Sigmoid colon (tissue), 7 donors: ENCODE data around the gene EML6. TPM values are rescaled to one million over a fixed set of nuclear protein-coding genes. Genes with fewer than 3 reads are reported as not detected.
A peak's percentile ranks its signal among the peaks of the same experiment; 100 is the strongest.

Source experiments
- DNase-seq: peaks from one replicate; pipeline ENCODE4 v3.0.0-alpha.2; 2019
- H3K27ac ChIP-seq, 4 donors: fragments of 200-600 bp; sonication (generic); one replicate each; pipeline ENCODE4 v1.5.1; 2016 to 2019; ENCODE audit warnings: mild to moderate bottlenecking in 1 of 4
- H3K27me3 ChIP-seq, 3 donors: fragments of 200-600 bp; sonication (generic); one replicate each; pipeline ENCODE4 v1.5.1; 2019; ENCODE audit warnings: mild to moderate bottlenecking in 1 of 3
- H3K36me3 ChIP-seq, 4 donors: fragments of 200-600 bp; sonication (generic); one replicate each; pipeline ENCODE4 v1.5.1; 2016 to 2019
- H3K4me1 ChIP-seq, 4 donors: fragments of 200-600 bp; sonication (generic); one replicate each; pipeline ENCODE4 v1.5.1; 2017 to 2019
- H3K4me3 ChIP-seq, 4 donors: fragments of 200-600 bp; sonication (generic); one replicate each; pipeline ENCODE4 v1.5.1; 2017 to 2019; ENCODE audit warnings: mild to moderate bottlenecking in 2 of 4, moderate library complexity in 1 of 4
- H3K9me3 ChIP-seq, 4 donors: fragments of 200-600 bp in 3 of 4; sonication (generic) in 3 of 4; one replicate each; pipeline versions ENCODE4 v1.5.1 to v1.6.1; 2013 to 2019
- CTCF ChIP-seq, 4 experiments: fragments of 450-650 bp in 3 of 4; fragments of 200-600 bp in 1 of 4; IDR thresholded peaks; one replicate each; pipeline ENCODE4 v1.5.1; 2016 to 2019; ENCODE audit warnings: antibody characterized with exemption in 4 of 4, mild to moderate bottlenecking in 3 of 4, moderate library complexity in 2 of 4
- EP300 ChIP-seq, 4 donors: sonication (generic); formaldehyde crosslinking; IDR thresholded peaks; one replicate each; pipeline ENCODE4 v1.6.1; 2017; ENCODE audit warnings: antibody characterized with exemption in 4 of 4
- POLR2A ChIP-seq, 2 donors: fragments of 450-650 bp; IDR thresholded peaks; one replicate each; pipeline ENCODE4 v1.6.1; 2016; ENCODE audit warnings: antibody characterized with exemption in 2 of 2, mild to moderate bottlenecking in 2 of 2, moderate library complexity in 2 of 2
- POLR2AphosphoS5 ChIP-seq, 4 donors: sonication (generic); formaldehyde crosslinking; IDR thresholded peaks; one replicate each; pipeline ENCODE4 v1.6.1; 2017; ENCODE audit warnings: antibody characterized with exemption in 4 of 4
- WGBS, 2 donors: extraction: QIAGEN DNeasy Blood & Tissue Kit; methylation state at CpG; one replicate each; pipeline ENCODE4 v1.1.7; 2013; 5-methylcytosine and 5-hydroxymethylcytosine counted together
- intact Hi-C: fragments of 100-400 bp; cut with DNase I; formaldehyde crosslinking; loops from one replicate; pipeline ENCODE4 v1.15.1; 2023
- polyA plus RNA-seq, 3 donors: library from polyadenylated mRNA; stranded (reverse); fragments of 200-250 nt; gene quantifications; one replicate each; pipeline ENCODE4 v1.2.3, GENCODE V29; 2013
- total RNA-seq, 4 donors: library from RNA; depleted of rRNA; stranded (reverse); fragments of >200 nt; gene quantifications; one replicate each; pipeline ENCODE4 v1.1.0, GENCODE V29; 2016
- donor health status: healthy with polysubstance abuse.
- donor health status: Bipolar disorder and iron deficiency.
- donor health status: healthy.

EML6 gene
- total and polyA plus RNA-seq, 7 donors, result 0.46 to 2.2 (median 1.2) TPM

- Histone ChIP-seq H3K9me3 (no peaks in the 10 kb centered on the region), H3K4me1 (peaks cover 0 to 81% (median 50%) of the 10 kb centered on the region in 4 donors), H3K27me3 (no peaks in the 10 kb centered on the region), H3K4me3 (no peak overlapping the region), H3K36me3 (no peaks in the 10 kb centered on the region), H3K27ac (peak overlapping the region in 1 of 4 donors; percentile 49)
- intact Hi-C loops, result no loop called here
- TF ChIP-seq POLR2AphosphoS5 (IDR thresholded peaks at IDR 0.05), result no peak
- DNase-seq, result no peak
- WGBS, 2 donors, result 69 to 70% methylated on average over 4 of the region's 4 CpGs
Measured at GRCh38 chr2:55000341-55000740, 276.9 kb downstream of the EML6 start.

GRCh38 chr2:55001716-55002115, 278.3 kb downstream of the EML6 start:
- Histone ChIP-seq H3K27me3 (no peaks in the 10 kb centered on the region), H3K4me3 (no peak overlapping the region), H3K9me3 (no peaks in the 10 kb centered on the region), H3K27ac (no peak overlapping the region), H3K36me3 (no peaks in the 10 kb centered on the region), H3K4me1 (peaks cover 0 to 83% (median 54%) of the 10 kb centered on the region in 4 donors)
- 66 to 68% methylated on average over 2 of the region's 2 CpGs for WGBS, 2 donors
- no peak for DNase-seq
- no peak for TF ChIP-seq POLR2A (IDR thresholded peaks at IDR 0.05)
- TF ChIP-seq EP300 (IDR thresholded peaks at IDR 0.05), result no peak
- TF ChIP-seq POLR2AphosphoS5 (IDR thresholded peaks at IDR 0.05), result no peak
- TF ChIP-seq CTCF (IDR thresholded peaks at IDR 0.05), result no peak
- intact Hi-C loops, result no loop called here

GRCh38 chr2:55003706-55004639, 280.5 kb downstream of the EML6 start:
- no peak overlapping the region for H3K4me3 ChIP-seq
- H3K4me1 ChIP-seq, result peaks cover 0 to 81% (median 60%) of the 10 kb centered on the region in 4 donors

GRCh38 chr2:55006306-55006705, 282.8 kb downstream of the EML6 start:
- Histone ChIP-seq H3K4me1 (peaks cover 0 to 79% (median 64%) of the 10 kb centered on the region in 4 donors), H3K9me3 (no peaks in the 10 kb centered on the region), H3K4me3 (no peak overlapping the region), H3K27me3 (no peaks in the 10 kb centered on the region), H3K36me3 (no peaks in the 10 kb centered on the region), H3K27ac (no peak overlapping the region)
- no peak for DNase-seq
- intact Hi-C loops, result no loop called here
- 23 to 52% methylated on average over 3 of the region's 3 CpGs for WGBS, 2 donors
- TF ChIP-seq CTCF (IDR thresholded peaks at IDR 0.05) (no peak), POLR2AphosphoS5 (IDR thresholded peaks at IDR 0.05) (no peak), POLR2A (IDR thresholded peaks at IDR 0.05) (no peak), EP300 (IDR thresholded peaks at IDR 0.05) (no peak)

More at GRCh38 chr2:55003706-55004639, 280.5 kb downstream of the EML6 start:
- DNase-seq, result no peak
- intact Hi-C loops, result no loop called here
- TF ChIP-seq CTCF (IDR thresholded peaks at IDR 0.05) (no peak), EP300 (IDR thresholded peaks at IDR 0.05) (no peak), POLR2AphosphoS5 (IDR thresholded peaks at IDR 0.05) (no peak), POLR2A (IDR thresholded peaks at IDR 0.05) (no peak)
- 53 to 80% methylated on average over 10 of the region's 10 CpGs for whole genome bisulfite sequencing, 2 donors
- no peaks in the 10 kb centered on the region for H3K36me3 ChIP-seq
- no peaks in the 10 kb centered on the region for H3K27me3 ChIP-seq
- no peaks in the 10 kb centered on the region for H3K9me3 ChIP-seq
- H3K27ac ChIP-seq, result no peak overlapping the region

- Histone ChIP-seq H3K9me3 (no peaks in the 10 kb centered on the region), H3K27me3 (no peaks in the 10 kb centered on the region), H3K36me3 (no peaks in the 10 kb centered on the region), H3K4me1 (peaks cover 0 to 92% (median 85%) of the 10 kb centered on the region in 4 donors), H3K27ac (peak overlapping the region; percentile 39 to 74 (median 62)), H3K4me3 (peak overlapping the region in 3 of 4 donors; percentile 26 to 40 (median 40))
- WGBS, 2 donors, result 6 to 16% methylated on average over 7 of the region's 7 CpGs
- TF ChIP-seq EP300 (IDR thresholded peaks at IDR 0.05) (no peak), POLR2AphosphoS5 (IDR thresholded peaks at IDR 0.05) (no peak), POLR2A (IDR thresholded peaks at IDR 0.05) (no peak), CTCF (IDR thresholded peaks at IDR 0.05) (no peak)
- intact Hi-C loops, result loop anchor here (5.0 kb wide), 1 partner anchor 38 kb away; no protein-coding TSS in a partner anchor
- no peak for DNase-seq
Measured at GRCh38 chr2:55009277-55010060, 286.0 kb downstream of the EML6 start.
